ENCODE results near the gene MYO1A. TPM values are rescaled to one million over a fixed set of nuclear protein-coding genes. Genes with fewer than 3 reads are reported as not detected.

The MYO1A gene
- total and polyA plus RNA-seq, 2 of the 13 experiments (the other 11 are each of a cell fraction or from before 2014, with no cell fraction given) = 5.3 to 6.0 TPM

DNA sequence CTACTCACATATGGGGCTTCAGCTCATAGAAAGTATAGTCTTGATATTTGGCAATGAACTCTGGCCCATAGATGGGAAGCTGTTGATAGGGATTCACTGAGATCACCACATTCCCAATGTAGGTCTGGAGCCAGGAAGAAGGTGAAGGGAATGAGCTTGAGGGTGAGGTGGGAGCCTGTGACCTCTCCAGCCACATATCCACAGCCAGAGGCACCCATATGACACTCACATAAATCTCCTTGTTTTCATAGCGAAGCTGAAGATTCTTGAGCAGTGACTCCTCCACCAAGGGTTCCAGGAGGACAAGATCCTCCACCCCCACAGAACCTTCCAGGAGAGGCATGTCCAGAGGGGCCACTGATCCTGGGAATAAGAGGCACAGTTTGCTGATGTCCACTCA, 1.9 kb downstream of the MYO1A start:
- Histone ChIP-seq H3K27ac (ENCODE audit: extremely low read length, insufficient read depth, low read length) (no peak overlapping the region), H3K27me3 (ENCODE audit: control insufficient read depth in 1 of 2, insufficient read depth in 2 of 2, low read length in 2 of 2) (no peaks in the 10 kb centered on the region), H2AFZ (ENCODE audit: low read length) (no peak overlapping the region), H3K9ac (ENCODE audit: insufficient read depth, low read depth, low read length) (no peak overlapping the region), H3K79me2 (ENCODE audit: insufficient read depth, low read length) (no peaks in the 10 kb centered on the region), H3K9me3 (ENCODE audit: low read length) (no peaks in the 10 kb centered on the region), H3K4me1 (ENCODE audit: insufficient read depth, low read length) (peaks cover 38% of the 10 kb centered on the region), H3K36me3 (replicated peaks in 1 of 2; ENCODE audit: control insufficient read depth in 1 of 2, insufficient read depth in 2 of 2, low read length in 2 of 2) (no peaks in the 10 kb centered on the region), H3K4me2 (ENCODE audit: low read depth, low read length) (no peak overlapping the region), H3K4me3 (replicated peaks in 1 of 3; ENCODE audit: insufficient read depth in 1 of 3, low read depth in 2 of 3, low read length in 3 of 3) (no peak overlapping the region), H4K20me1 (ENCODE audit: insufficient read depth, low read length) (no peaks in the 10 kb centered on the region)
- CTCF ChIA-PET (ENCODE audit: low intra/inter-chr PET ratio, low total read pairs) = no interaction called here
- intact Hi-C loops (cut with micrococcal nuclease; ENCODE audit: unreplicated experiment) (no loop called here), in situ Hi-C loops (cut with HindIII; ENCODE audit: extremely low pct_ligation_motif_present, low pct_unique_long_range_greater_than_20kb) (no loop called here)
- BruUV-seq (replicated peaks) = no TSS peak
- FAIRE-seq = no peak
- 100% methylated on average over 1 of the region's 1 CpG for WGBS (ENCODE audit: low lambda C conversion rate)
- TF ChIP-seq ZNF605 (CRISPR knock-in tag; IDR thresholded peaks at IDR 0.05) = no peak
- TF ChIP-seq TEAD2 (CRISPR knock-in tag; IDR thresholded peaks at IDR 0.05) = no peak
- TF ChIP-seq ZNF749 (CRISPR knock-in tag; IDR thresholded peaks at IDR 0.05; ENCODE audit: borderline replicate concordance) = no peak
- TF ChIP-seq, protein P1, sequence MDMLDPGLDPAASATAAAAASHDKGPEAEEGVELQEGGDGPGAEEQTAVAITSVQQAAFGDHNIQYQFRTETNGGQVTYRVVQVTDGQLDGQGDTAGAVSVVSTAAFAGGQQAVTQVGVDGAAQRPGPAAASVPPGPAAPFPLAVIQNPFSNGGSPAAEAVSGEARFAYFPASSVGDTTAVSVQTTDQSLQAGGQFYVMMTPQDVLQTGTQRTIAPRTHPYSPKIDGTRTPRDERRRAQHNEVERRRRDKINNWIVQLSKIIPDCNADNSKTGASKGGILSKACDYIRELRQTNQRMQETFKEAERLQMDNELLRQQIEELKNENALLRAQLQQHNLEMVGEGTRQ (IDR thresholded peaks at IDR 0.05; ENCODE audit: low read depth, low read length) = no peak
- TF ChIP-seq, protein P1 (CRISPR knock-in tag; IDR thresholded peaks at IDR 0.05; ENCODE audit: borderline replicate concordance) = no peak
- no peak for TF ChIP-seq ZNF496 (CRISPR knock-in tag; IDR thresholded peaks at IDR 0.05; ENCODE audit: insufficient replicate concordance)
- no peak for TF ChIP-seq ZNF124 (CRISPR knock-in tag; IDR thresholded peaks at IDR 0.05)
- TF ChIP-seq WIZ (CRISPR knock-in tag; IDR thresholded peaks at IDR 0.05) = no peak
- no peak for TF ChIP-seq REXO4 (CRISPR knock-in tag; IDR thresholded peaks at IDR 0.05; ENCODE audit: borderline replicate concordance)
- no peak for TF ChIP-seq ARNT (IDR thresholded peaks at IDR 0.05)
- POLR2A ChIA-PET = interaction anchor here (2.0 to 2.6 kb wide), 2 partner anchors 39 to 64 kb away, joined by 5 to 8 read pairs; partner anchors contain the start of gene STAT6
- ATAC-seq = no peak
- no peak for DNase-seq (ENCODE audit: low spot score)

Measured in HepG2 (cell line).